ENCODE data around the gene TREH.

GRCh38 chr11:118618115-118618990 is 61.1 kb downstream of the TREH start:
- TF ChIP-seq SMC3 (conservative IDR thresholded peaks at IDR 0.05; ENCODE audit: poor library complexity) (no peak), EZH2 (IDR thresholded peaks at IDR 0.05; ENCODE audit: borderline replicate concordance, insufficient read depth, low read length, poor library complexity, severe bottlenecking) (no peak), REST (IDR thresholded peaks at IDR 0.05; ENCODE audit: borderline replicate concordance) (no peak), TAF1 (IDR thresholded peaks at IDR 0.05; ENCODE audit: low read depth) (no peak), CTCF (IDR thresholded peaks at IDR 0.05; ENCODE audit: poor library complexity, severe bottlenecking) (no peak)
